Endothelial cell of umbilical vein (primary cell): Measurements from ENCODE around the gene OR2F2.

Source experiments
- CTCF ChIP-seq, 2 donors: IDR thresholded peaks; 1 replicate in 1 of 2; 2 replicates in 1 of 2; pipeline ENCODE4 v1.5.1; 2011; ENCODE audit warnings: low read length in 2 of 2, mild to moderate bottlenecking in 2 of 2, moderate library complexity in 2 of 2, control low read depth in 1 of 2, inconsistent platforms in 1 of 2, low read depth in 1 of 2; ENCODE audit not compliant: insufficient read depth in 1 of 2; ENCODE audit errors: extremely low read depth in 1 of 2
- POLR2AphosphoS5 ChIP-seq: IDR thresholded peaks from 2 replicates; pipeline ENCODE4 v1.6.1; 2012; ENCODE audit warnings: low read depth, mild to moderate bottlenecking, control low read depth, low read length, moderate library complexity; ENCODE audit not compliant: insufficient read depth

GRCh38 chr7:143974459-143974858, 39.4 kb downstream of the OR2F2 start:
- no peak for TF ChIP-seq CTCF (IDR thresholded peaks at IDR 0.05; ENCODE audit: extremely low read depth in 1 of 2, insufficient read depth in 1 of 2, low read depth in 1 of 2, low read length in 2 of 2)
- TF ChIP-seq POLR2AphosphoS5: no peak
